Lower lobe of right lung (tissue), 2 donors: ENCODE results near the gene PSPH. TPM values are rescaled to one million over a fixed set of nuclear protein-coding genes. Genes with fewer than 3 reads are reported as not detected.

Experiments used
- ATAC-seq, 2 donors: fragments of 200-7000 bp; cut with Tn5 transposase; one replicate each; pipeline ENCODE4 v1.9.1; 2020 to 2022; ENCODE audit warnings: mild to moderate bottlenecking in 2 of 2, moderate library complexity in 2 of 2
- DNase-seq: peaks from one replicate; pipeline ENCODE4 v3.0.0-alpha.2; 2020
- H3K27ac ChIP-seq: fragments of 200-600 bp; one replicate; pipeline ENCODE4 v1.8.0; 2022
- H3K27me3 ChIP-seq: fragments of 200-600 bp; one replicate; pipeline ENCODE4 v1.8.0; 2022; ENCODE audit warnings: low read depth
- H3K36me3 ChIP-seq: fragments of 200-600 bp; one replicate; pipeline ENCODE4 v1.8.0; 2022; ENCODE audit warnings: mild to moderate bottlenecking
- H3K4me1 ChIP-seq: fragments of 200-600 bp; one replicate; pipeline ENCODE4 v1.8.0; 2022
- H3K4me3 ChIP-seq: fragments of 200-600 bp; one replicate; pipeline ENCODE4 v1.8.0; 2022; ENCODE audit warnings: mild to moderate bottlenecking
- H3K9me3 ChIP-seq: fragments of 200-600 bp; one replicate; pipeline ENCODE4 v1.8.0; 2022
- CTCF ChIP-seq: fragments of 200-600 bp; IDR thresholded peaks from one replicate; pipeline ENCODE4 v1.8.0; 2022; ENCODE audit warnings: antibody characterized with exemption, mild to moderate bottlenecking
- intact Hi-C: fragments of 100-400 bp; cut with DNase I; formaldehyde crosslinking; loops from one replicate; pipeline ENCODE4 v1.11.0; 2022
- total RNA-seq: library from RNA; stranded (reverse); fragmentation: NEBNext Ultra II Directional; extraction: Animal tissue kit (Norgen Biotek cat#: 25700); gene quantifications from one replicate; pipeline ENCODE4 v1.2.1, GENCODE V29; 2021
- donor health status: DM: no; HTN: yes; CAD: no; lungs with severe emphysema.

The PSPH gene
- total RNA-seq, 1 donor from 2014 or later, result 11.8 TPM

- intact Hi-C loops, result no loop called here
- peak overlapping the region; percentile 76 for H3K4me3 ChIP-seq
- TF ChIP-seq CTCF, result no peak
- peaks cover 6% of the 10 kb centered on the region for H3K36me3 ChIP-seq
- peak overlapping the region; percentile 93 for H3K27ac ChIP-seq
- peaks cover 27% of the 10 kb centered on the region for H3K4me1 ChIP-seq
- H3K27me3 ChIP-seq, result no peaks in the 10 kb centered on the region
- no peaks in the 10 kb centered on the region for H3K9me3 ChIP-seq
- no peak for DNase-seq
- no peak for ATAC-seq
Observed at GRCh38 chr7:55963584-55964168, 87.6 kb downstream of the PSPH start.

DNA sequence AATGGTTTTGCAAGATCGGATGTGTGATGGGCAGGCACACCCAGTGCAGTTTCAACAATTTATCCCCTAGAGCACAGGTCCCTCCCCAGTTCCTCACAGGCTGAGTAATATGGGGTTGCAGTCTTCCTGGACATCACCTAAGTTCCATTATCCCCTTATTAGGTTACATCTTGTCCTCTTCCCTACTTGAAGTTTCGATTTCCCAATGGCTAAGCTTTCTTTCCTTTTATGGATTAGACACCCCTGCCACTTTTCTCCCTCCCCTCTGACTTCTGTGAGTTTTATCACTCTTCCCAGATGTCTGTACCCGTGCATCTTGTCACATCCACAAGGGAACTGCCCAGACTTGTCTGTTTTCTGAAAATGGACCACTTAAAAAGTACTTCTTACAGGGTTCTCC lies 89.2 kb downstream of the PSPH start:
- no peak for DNase-seq
- Histone ChIP-seq H3K36me3 (peaks cover 6% of the 10 kb centered on the region), H3K4me3 (no peak overlapping the region), H3K27me3 (no peaks in the 10 kb centered on the region), H3K27ac (no peak overlapping the region), H3K9me3 (no peaks in the 10 kb centered on the region), H3K4me1 (peaks cover 27% of the 10 kb centered on the region)
- no peak for ATAC-seq
- intact Hi-C loops, result no loop called here
- TF ChIP-seq CTCF, result no peak

Other genes starting within 250 kb of the PSPH start
- not detected for gene SEPTIN14, start 188.7 kb downstream of the PSPH start, total RNA-seq
- gene ZNF713, start 164.0 kb downstream of the PSPH start, total RNA-seq, result 2.7 TPM
- gene MRPS17, start 99.6 kb downstream of the PSPH start, total RNA-seq, result 10.2 TPM
- 52.9 TPM for gene NIPSNAP2, start 86.9 kb downstream of the PSPH start, total RNA-seq
- 75.3 TPM for gene CCT6A, start 321 bp upstream of the PSPH start, total RNA-seq
- 148 TPM for gene SUMF2, start 12.8 kb upstream of the PSPH start, total RNA-seq
- gene PHKG1, start 41.5 kb upstream of the PSPH start, total RNA-seq, result 1.1 TPM
- gene CHCHD2, start 55.0 kb upstream of the PSPH start, total RNA-seq, result 199 TPM
- not detected for gene NUPR2, start 65.0 kb upstream of the PSPH start, total RNA-seq